ENCODE results near the gene NFATC2.

NFATC2 gene

DNA sequence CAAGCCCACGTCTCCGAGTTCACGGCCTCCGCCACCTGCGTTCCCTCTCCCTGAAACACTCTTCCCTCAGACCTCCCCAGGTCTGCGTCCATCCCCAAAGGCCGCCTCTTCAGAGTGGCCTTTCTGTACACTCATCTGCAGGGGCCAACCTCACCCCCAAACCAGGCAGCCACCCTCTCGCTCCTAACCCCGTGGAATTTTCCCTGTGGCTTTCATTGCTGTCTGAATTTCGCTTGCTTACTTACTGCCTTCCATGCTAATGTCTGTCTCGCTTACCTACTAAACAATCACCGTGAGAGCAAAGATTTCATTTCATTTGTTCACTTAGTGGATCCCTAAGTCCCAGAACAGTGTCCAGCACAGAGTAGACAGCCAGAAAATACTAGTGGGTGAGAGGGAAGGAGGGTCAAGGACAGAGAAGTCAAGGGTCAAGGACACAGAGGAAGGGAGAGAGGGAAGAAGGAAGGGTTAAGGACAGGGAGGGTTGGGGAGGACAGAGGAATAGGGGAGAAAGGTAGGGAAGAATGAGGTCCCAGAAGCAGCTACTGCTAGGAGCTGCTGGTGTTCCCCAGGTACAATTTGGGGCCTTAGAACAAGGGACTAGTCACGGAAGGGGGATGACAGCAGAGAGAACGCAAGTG, 114.7 kb downstream of the NFATC2 start:
- H2AFZ ChIP-seq (ENCODE audit: low read length): no peak overlapping the region
- H3K4me3 ChIP-seq (ENCODE audit: low read depth, low read length, poor library complexity, severe bottlenecking): no peak overlapping the region
- no peaks in the 10 kb centered on the region for H3K9me2 ChIP-seq (ENCODE audit: low read depth, low read length)
- no peaks in the 10 kb centered on the region for H3K27me3 ChIP-seq (ENCODE audit: insufficient read depth, low read length)
- peaks cover 78% of the 10 kb centered on the region for H3K4me1 ChIP-seq (ENCODE audit: insufficient read depth, low read length, severe bottlenecking)
- H3K9me3 ChIP-seq (ENCODE audit: low read length): no peaks in the 10 kb centered on the region
- H3K79me2 ChIP-seq (ENCODE audit: insufficient read depth, low read length): no peaks in the 10 kb centered on the region
- no peak overlapping the region; the same call in 1 of the 2 replicates for H3K9ac ChIP-seq (ENCODE audit: low read length)
- H3K4me2 ChIP-seq (ENCODE audit: low read length): no peak overlapping the region
- H3F3A ChIP-seq (ENCODE audit: insufficient read depth, low read length): no peaks in the 10 kb centered on the region
- peaks cover 71% of the 10 kb centered on the region for H3K36me3 ChIP-seq (ENCODE audit: insufficient read depth, low read length)
- no peaks in the 10 kb centered on the region for H4K20me1 ChIP-seq (ENCODE audit: insufficient read depth, low read length)
- no peak for TF ChIP-seq EZH2 (IDR thresholded peaks at IDR 0.05; ENCODE audit: borderline replicate concordance, low read length)
- TF ChIP-seq, protein P1, sequence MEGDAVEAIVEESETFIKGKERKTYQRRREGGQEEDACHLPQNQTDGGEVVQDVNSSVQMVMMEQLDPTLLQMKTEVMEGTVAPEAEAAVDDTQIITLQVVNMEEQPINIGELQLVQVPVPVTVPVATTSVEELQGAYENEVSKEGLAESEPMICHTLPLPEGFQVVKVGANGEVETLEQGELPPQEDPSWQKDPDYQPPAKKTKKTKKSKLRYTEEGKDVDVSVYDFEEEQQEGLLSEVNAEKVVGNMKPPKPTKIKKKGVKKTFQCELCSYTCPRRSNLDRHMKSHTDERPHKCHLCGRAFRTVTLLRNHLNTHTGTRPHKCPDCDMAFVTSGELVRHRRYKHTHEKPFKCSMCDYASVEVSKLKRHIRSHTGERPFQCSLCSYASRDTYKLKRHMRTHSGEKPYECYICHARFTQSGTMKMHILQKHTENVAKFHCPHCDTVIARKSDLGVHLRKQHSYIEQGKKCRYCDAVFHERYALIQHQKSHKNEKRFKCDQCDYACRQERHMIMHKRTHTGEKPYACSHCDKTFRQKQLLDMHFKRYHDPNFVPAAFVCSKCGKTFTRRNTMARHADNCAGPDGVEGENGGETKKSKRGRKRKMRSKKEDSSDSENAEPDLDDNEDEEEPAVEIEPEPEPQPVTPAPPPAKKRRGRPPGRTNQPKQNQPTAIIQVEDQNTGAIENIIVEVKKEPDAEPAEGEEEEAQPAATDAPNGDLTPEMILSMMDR (IDR thresholded peaks at IDR 0.05; ENCODE audit: low read length): no peak
- H3K27ac ChIP-seq (ENCODE audit: low read depth, low read length, poor library complexity, severe bottlenecking): peak overlapping the region; percentile 86

DNA sequence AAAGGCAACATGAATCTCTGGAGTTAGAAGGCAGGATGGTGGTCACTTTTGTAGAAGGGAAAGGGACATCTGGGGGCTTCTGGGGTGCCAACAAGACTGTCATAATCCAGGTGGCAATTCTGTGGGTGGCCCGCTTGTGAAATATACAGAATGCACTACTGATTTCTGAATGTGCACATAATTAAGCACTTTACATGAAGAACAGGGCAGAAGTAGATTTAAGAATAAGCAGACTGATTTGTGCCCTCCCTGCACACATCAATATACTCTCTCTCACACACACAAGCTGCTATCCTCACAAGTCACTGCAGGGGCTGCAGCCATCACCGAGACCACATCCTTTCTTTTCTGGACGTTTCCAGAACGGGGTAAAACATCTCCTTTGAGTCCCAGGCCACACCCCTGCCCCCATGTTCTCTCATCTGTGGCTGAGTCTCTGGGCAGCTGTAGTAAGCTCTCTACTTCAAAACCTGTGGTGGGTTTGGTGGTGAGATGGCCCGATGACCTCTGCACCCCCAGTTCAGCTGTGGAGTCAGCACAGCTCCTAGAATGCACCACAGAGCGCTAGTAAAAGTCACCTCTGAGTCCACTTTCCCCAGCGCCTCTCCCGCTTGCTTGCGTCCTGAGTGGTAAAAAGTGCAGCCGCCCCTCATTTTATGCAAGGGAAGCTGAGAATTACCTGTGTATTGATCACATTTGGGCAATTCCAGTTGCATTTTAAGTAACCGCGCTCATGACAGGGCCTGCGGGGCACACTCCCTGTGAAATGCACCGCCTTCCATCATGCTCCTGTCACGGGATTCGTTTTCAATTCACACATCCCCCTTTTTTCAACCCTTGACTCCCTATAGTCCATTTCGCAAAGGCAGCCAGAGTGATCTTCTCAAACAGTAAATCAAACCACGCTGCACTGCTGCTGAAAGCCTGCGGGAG, 115.5 kb downstream of the NFATC2 start:
- no peaks in the 10 kb centered on the region for H3K79me2 ChIP-seq (ENCODE audit: insufficient read depth, low read length)
- H3K36me3 ChIP-seq (ENCODE audit: insufficient read depth, low read length): peaks cover 69% of the 10 kb centered on the region
- H3K27ac ChIP-seq (ENCODE audit: low read depth, low read length, poor library complexity, severe bottlenecking): peak overlapping the region; percentile 86
- no peak for TF ChIP-seq EZH2 (IDR thresholded peaks at IDR 0.05; ENCODE audit: borderline replicate concordance, low read length)
- TF ChIP-seq, protein P1 (IDR thresholded peaks at IDR 0.05; ENCODE audit: low read length): no peak
- H3K4me2 ChIP-seq (ENCODE audit: low read length): no peak overlapping the region
- no peaks in the 10 kb centered on the region for H3K9me3 ChIP-seq (ENCODE audit: low read length)
- H3K27me3 ChIP-seq (ENCODE audit: insufficient read depth, low read length): no peaks in the 10 kb centered on the region
- no peak overlapping the region for H3K4me3 ChIP-seq (ENCODE audit: low read depth, low read length, poor library complexity, severe bottlenecking)
- no peak overlapping the region for H2AFZ ChIP-seq (ENCODE audit: low read length)
- no peak overlapping the region for H3K9ac ChIP-seq (ENCODE audit: low read length)
- H3F3A ChIP-seq (ENCODE audit: insufficient read depth, low read length): no peaks in the 10 kb centered on the region
- no peaks in the 10 kb centered on the region for H3K9me2 ChIP-seq (ENCODE audit: low read depth, low read length)
- peaks cover 74% of the 10 kb centered on the region for H3K4me1 ChIP-seq (ENCODE audit: insufficient read depth, low read length, severe bottlenecking)
- no peaks in the 10 kb centered on the region for H4K20me1 ChIP-seq (ENCODE audit: insufficient read depth, low read length)

DNA sequence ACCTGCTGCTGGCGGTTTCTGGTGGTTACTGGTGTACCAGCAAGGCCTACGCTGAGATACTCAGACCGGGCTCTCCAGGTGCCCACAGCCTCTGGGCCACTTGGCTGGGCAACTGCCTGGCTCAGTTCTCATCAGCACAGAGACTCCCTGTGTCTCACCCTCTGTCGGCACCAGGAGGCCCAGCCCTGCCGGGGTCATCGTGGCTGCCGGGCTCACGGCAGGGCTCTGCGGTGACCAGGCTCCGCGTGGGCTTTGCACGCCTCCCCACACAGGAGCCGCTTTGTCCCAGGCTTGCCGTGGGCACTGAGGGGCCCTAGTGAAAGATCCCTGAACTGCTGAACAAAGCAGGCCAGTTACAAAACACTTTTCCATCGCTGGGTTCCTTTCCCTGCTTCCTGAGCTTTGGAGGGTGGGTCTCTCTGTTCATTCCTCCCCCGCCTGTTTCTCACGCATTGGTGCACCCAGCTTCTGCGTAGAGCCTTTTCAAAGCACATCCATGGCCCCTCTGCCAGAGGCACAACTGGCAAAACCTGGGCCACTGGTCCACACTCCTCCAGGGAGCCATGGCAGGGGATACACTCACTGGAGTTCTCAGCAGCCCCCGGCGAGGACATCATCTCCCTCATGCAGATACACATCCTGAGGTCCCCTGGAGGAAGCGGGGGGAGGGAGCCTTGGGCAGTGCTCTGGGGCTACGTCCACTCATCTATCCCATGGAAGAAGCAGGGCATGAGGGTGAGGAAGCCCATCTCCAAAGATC, 117.0 kb downstream of the NFATC2 start:
- peaks cover 69% of the 10 kb centered on the region for H3K36me3 ChIP-seq (ENCODE audit: insufficient read depth, low read length)
- H3K9me3 ChIP-seq (ENCODE audit: low read length): no peaks in the 10 kb centered on the region
- no peak overlapping the region for H3K4me3 ChIP-seq (ENCODE audit: low read depth, low read length, poor library complexity, severe bottlenecking)
- no peak for TF ChIP-seq EZH2 (IDR thresholded peaks at IDR 0.05; ENCODE audit: borderline replicate concordance, low read length)
- TF ChIP-seq, protein P1 (IDR thresholded peaks at IDR 0.05; ENCODE audit: low read length): no peak
- H3K4me1 ChIP-seq (ENCODE audit: insufficient read depth, low read length, severe bottlenecking): peaks cover 68% of the 10 kb centered on the region
- no peaks in the 10 kb centered on the region for H3F3A ChIP-seq (ENCODE audit: insufficient read depth, low read length)
- H2AFZ ChIP-seq (ENCODE audit: low read length): no peak overlapping the region
- H3K9ac ChIP-seq (ENCODE audit: low read length): peak overlapping the region; percentile 45
- H4K20me1 ChIP-seq (ENCODE audit: insufficient read depth, low read length): no peaks in the 10 kb centered on the region
- H3K4me2 ChIP-seq (ENCODE audit: low read length): peak overlapping the region; percentile 33; the same call in 1 of the 2 replicates
- no peaks in the 10 kb centered on the region for H3K79me2 ChIP-seq (ENCODE audit: insufficient read depth, low read length)
- no peaks in the 10 kb centered on the region for H3K9me2 ChIP-seq (ENCODE audit: low read depth, low read length)
- H3K27ac ChIP-seq (ENCODE audit: low read depth, low read length, poor library complexity, severe bottlenecking): peak overlapping the region; percentile 86
- no peaks in the 10 kb centered on the region for H3K27me3 ChIP-seq (ENCODE audit: insufficient read depth, low read length)
